Measurements from ENCODE around the gene AGPAT2.

Gene AGPAT2

GRCh38 chr9:136720251-136720897, 33.1 kb upstream of the AGPAT2 start:
- TF ChIP-seq REST (IDR thresholded peaks at IDR 0.05; ENCODE audit: insufficient read depth in 1 of 2, low read depth in 2 of 2, low read length in 2 of 2), result no peak
- no peak for TF ChIP-seq SIN3A (IDR thresholded peaks at IDR 0.05; ENCODE audit: borderline replicate concordance, insufficient read depth, low read length)
- no peak for TF ChIP-seq POLR2AphosphoS5 (IDR thresholded peaks at IDR 0.05; ENCODE audit: low read depth, low read length)

DNA sequence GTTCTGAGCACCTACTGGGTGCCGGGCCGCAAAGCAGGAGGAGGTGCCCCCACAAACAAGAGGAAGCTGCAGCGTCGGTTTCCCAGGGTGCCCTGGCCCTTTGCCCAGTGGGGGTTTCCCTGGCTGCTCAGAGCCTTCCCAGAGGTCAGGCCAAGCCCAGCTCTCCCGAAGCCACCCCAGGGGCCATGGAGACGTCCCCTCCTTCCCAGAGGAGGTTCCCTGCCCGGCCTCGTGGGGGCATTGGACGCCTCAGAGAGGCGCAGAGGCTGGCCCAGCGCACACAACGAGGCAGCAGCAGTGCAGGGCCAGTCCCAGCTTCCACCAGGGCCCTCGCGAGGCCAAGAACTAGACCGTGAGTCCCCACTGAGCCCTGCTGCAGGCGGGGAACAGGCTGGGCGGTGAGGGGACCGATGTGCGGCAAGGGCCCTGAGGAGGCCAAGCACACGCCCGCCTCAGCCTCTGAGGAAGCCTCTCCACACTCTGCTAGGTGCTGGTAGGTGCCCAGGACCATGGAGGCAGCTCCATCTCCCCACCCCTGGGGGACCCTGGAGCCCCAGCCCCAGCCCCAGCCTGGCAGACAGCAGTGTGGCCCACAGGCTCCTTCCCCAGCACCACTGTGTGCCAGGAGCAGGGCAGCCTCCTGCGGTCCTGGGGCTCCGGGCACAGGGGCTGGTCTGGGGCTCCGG, 32.1 kb upstream of the AGPAT2 start:
- no peak for TF ChIP-seq POLR2AphosphoS5 (IDR thresholded peaks at IDR 0.05; ENCODE audit: low read depth, low read length)
- no peak for TF ChIP-seq REST (IDR thresholded peaks at IDR 0.05; ENCODE audit: insufficient read depth in 1 of 2, low read depth in 2 of 2, low read length in 2 of 2)
- no peak for TF ChIP-seq SIN3A (IDR thresholded peaks at IDR 0.05; ENCODE audit: borderline replicate concordance, insufficient read depth, low read length)
- TF ChIP-seq FOXP2 (optimal IDR thresholded peaks at IDR 0.05; ENCODE audit: borderline replicate concordance, extremely low read depth, extremely low read length, insufficient read depth), result no peak
- no peak for TF ChIP-seq TAF1 (IDR thresholded peaks at IDR 0.05; ENCODE audit: borderline replicate concordance, insufficient read depth, low read length)

GRCh38 chr9:136718345-136719194, 31.3 kb upstream of the AGPAT2 start:
- TF ChIP-seq FOXP2 (optimal IDR thresholded peaks at IDR 0.05; ENCODE audit: borderline replicate concordance, extremely low read depth, extremely low read length, insufficient read depth), result no peak
- TF ChIP-seq TAF1 (IDR thresholded peaks at IDR 0.05; ENCODE audit: borderline replicate concordance, insufficient read depth, low read length), result no peak
- TF ChIP-seq POLR2AphosphoS5 (IDR thresholded peaks at IDR 0.05; ENCODE audit: low read depth, low read length), result no peak
- no peak for TF ChIP-seq REST (IDR thresholded peaks at IDR 0.05; ENCODE audit: insufficient read depth in 1 of 2, low read depth in 2 of 2, low read length in 2 of 2)
- no peak for TF ChIP-seq SIN3A (IDR thresholded peaks at IDR 0.05; ENCODE audit: borderline replicate concordance, insufficient read depth, low read length)

DNA sequence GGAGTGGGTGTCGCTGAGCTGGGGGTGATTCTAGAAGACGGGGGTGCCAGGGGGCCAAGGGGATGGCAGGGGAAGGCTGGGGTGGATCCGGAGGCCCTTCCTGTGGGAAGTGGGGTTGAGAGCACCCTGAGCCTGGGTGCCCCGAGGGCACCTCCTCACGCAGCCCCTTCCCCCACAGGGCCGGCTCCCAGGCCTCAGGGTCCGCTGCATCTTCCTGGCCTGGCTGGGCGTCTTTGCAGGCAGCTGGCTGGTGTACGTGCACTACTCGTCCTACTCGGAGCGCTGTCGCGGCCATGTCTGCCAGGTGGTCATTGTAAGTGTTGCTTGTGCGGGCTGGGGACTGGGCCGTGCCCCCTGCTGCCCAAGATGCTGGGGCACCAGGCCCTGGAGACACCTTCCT, 30.1 kb upstream of the AGPAT2 start:
- TF ChIP-seq FOXP2 (optimal IDR thresholded peaks at IDR 0.05; ENCODE audit: borderline replicate concordance, extremely low read depth, extremely low read length, insufficient read depth) (no peak), TAF1 (IDR thresholded peaks at IDR 0.05; ENCODE audit: borderline replicate concordance, insufficient read depth, low read length) (no peak), SIN3A (IDR thresholded peaks at IDR 0.05; ENCODE audit: borderline replicate concordance, insufficient read depth, low read length) (no peak), POLR2AphosphoS5 (IDR thresholded peaks at IDR 0.05; ENCODE audit: low read depth, low read length) (no peak), REST (IDR thresholded peaks at IDR 0.05; ENCODE audit: insufficient read depth in 1 of 2, low read depth in 2 of 2, low read length in 2 of 2) (no peak)

Measured in PFSK-1 (cell line).